Suprapubic skin (tissue), 4 donors: ENCODE measurements around the gene PRR15L. TPM values are rescaled to one million over a fixed set of nuclear protein-coding genes. Genes with fewer than 3 reads are reported as not detected.

Source experiments
- DNase-seq, 2 donors: peaks; one replicate each; pipeline ENCODE4 v3.0.0-alpha.2; 2019; ENCODE audit warnings: low spot score in 2 of 2
- H3K27ac ChIP-seq: fragments of 200-600 bp; sonication (generic); one replicate; pipeline ENCODE4 v1.5.1; 2019
- H3K27me3 ChIP-seq: fragments of 200-600 bp; sonication (generic); one replicate; pipeline ENCODE4 v1.5.1; 2019
- H3K36me3 ChIP-seq: fragments of 200-600 bp; sonication (generic); one replicate; pipeline ENCODE4 v1.5.1; 2019
- H3K4me1 ChIP-seq: fragments of 200-600 bp; sonication (generic); one replicate; pipeline ENCODE4 v1.5.1; 2019
- H3K4me3 ChIP-seq: fragments of 200-600 bp; sonication (generic); one replicate; pipeline ENCODE4 v1.5.1; 2019; ENCODE audit warnings: mild to moderate bottlenecking
- H3K9me3 ChIP-seq: fragments of 200-600 bp; sonication (generic); one replicate; pipeline ENCODE4 v1.5.1; 2019
- CTCF ChIP-seq, 2 donors: fragments of 200-600 bp in 1 of 2; fragments of 450-650 bp in 1 of 2; sonication (generic) in 1 of 2; IDR thresholded peaks; one replicate each; pipeline ENCODE4 v1.5.1; 2016 to 2019; ENCODE audit warnings: antibody characterized with exemption in 2 of 2, mild to moderate bottlenecking in 1 of 2, moderate library complexity in 1 of 2
- EP300 ChIP-seq: sonication (generic); formaldehyde crosslinking; IDR thresholded peaks from one replicate; pipeline ENCODE4 v1.6.1; 2017; ENCODE audit warnings: antibody characterized with exemption
- POLR2A ChIP-seq, 2 donors: fragments of 450-650 bp; IDR thresholded peaks; one replicate each; pipeline ENCODE4 v1.6.1; 2017; ENCODE audit warnings: antibody characterized with exemption in 2 of 2, mild to moderate bottlenecking in 2 of 2, moderate library complexity in 2 of 2
- POLR2AphosphoS5 ChIP-seq, 3 donors: sonication (generic); formaldehyde crosslinking; IDR thresholded peaks; one replicate each; pipeline ENCODE4 v1.6.1; 2017; ENCODE audit warnings: antibody characterized with exemption in 3 of 3
- WGBS: methylation state at CpG from one replicate; pipeline ENCODE4 v1.1.5; 2018; 5-methylcytosine and 5-hydroxymethylcytosine counted together
- total RNA-seq, 4 donors: library from RNA; depleted of rRNA; stranded (reverse); fragments of >200 nt; gene quantifications; one replicate each; pipeline ENCODE4 v1.1.0, GENCODE V29; 2016

PRR15L gene
- total RNA-seq, 4 donors from 2014 or later: 11.4 to 27.1 (median 21.8) TPM

- DNase-seq: no peak
- peak overlapping the region; percentile 15 for H3K27ac ChIP-seq
- H3K4me1 ChIP-seq: peaks cover 13% of the 10 kb centered on the region
- no peaks in the 10 kb centered on the region for H3K27me3 ChIP-seq
- H3K4me3 ChIP-seq: no peak overlapping the region
- 37% methylated on average over 14 of the region's 17 CpGs for WGBS
- no peaks in the 10 kb centered on the region for H3K9me3 ChIP-seq
- H3K36me3 ChIP-seq: peaks cover 10% of the 10 kb centered on the region
- no peak for TF ChIP-seq CTCF (IDR thresholded peaks at IDR 0.05)
Observed at GRCh38 chr17:47987240-47987835, 29.7 kb upstream of the PRR15L start.

- TF ChIP-seq POLR2AphosphoS5 (IDR thresholded peaks at IDR 0.05) (no peak), CTCF (IDR thresholded peaks at IDR 0.05) (no peak), POLR2A (IDR thresholded peaks at IDR 0.05) (no peak), EP300 (no peak)
- Histone ChIP-seq H3K36me3 (peaks cover 18% of the 10 kb centered on the region), H3K4me3 (no peak overlapping the region), H3K4me1 (peaks cover 13% of the 10 kb centered on the region), H3K27ac (no peak overlapping the region), H3K9me3 (no peaks in the 10 kb centered on the region), H3K27me3 (no peaks in the 10 kb centered on the region)
- WGBS: 72% methylated on average over 5 of the region's 5 CpGs
- no peak for DNase-seq
Observed at GRCh38 chr17:47986520-47986919, 28.8 kb upstream of the PRR15L start.

DNA sequence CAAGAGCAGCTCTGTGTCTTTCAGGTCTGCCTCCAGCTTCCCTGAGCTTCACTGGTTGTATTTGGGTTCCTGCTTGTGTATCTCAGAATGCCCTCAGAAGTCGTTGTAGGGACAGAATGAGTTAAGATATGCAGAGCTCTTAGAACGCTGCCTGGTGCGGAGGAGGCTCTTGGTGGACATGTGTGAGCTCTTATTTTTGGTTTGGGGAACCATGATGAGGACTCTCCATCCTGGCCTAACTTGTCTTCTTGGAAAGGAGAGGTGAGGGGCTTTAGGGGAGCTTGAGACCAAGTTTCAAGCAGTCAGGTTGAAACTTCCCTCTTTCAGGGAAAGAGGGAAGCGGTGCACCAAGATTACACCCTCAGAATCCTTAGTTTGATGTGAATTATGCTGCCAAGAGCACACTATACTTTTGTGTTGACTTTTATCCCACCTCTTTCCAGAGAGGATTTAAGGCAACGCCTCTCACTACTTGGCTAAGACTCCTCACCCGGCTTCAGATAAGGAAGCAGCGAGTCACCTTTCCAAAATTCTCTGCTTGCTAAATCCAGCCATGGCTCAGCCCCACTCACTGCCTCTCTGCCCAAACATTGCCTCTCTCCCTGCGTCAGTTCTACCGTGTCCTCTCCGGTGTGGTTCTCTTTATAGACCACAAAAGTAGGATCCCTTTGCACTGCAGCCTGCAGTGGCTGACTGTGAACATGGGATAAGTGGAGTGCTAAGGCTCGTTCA is 26.0 kb upstream of the PRR15L start:
- Histone ChIP-seq H3K9me3 (no peaks in the 10 kb centered on the region), H3K36me3 (peaks cover 47% of the 10 kb centered on the region), H3K27ac (no peak overlapping the region), H3K4me1 (peaks cover 13% of the 10 kb centered on the region), H3K27me3 (no peaks in the 10 kb centered on the region), H3K4me3 (no peak overlapping the region)
- TF ChIP-seq EP300 (no peak), CTCF (IDR thresholded peaks at IDR 0.05) (no peak), POLR2A (IDR thresholded peaks at IDR 0.05) (no peak), POLR2AphosphoS5 (IDR thresholded peaks at IDR 0.05) (no peak)
- 74% methylated on average over 11 of the region's 11 CpGs for WGBS
- no peak for DNase-seq

- Histone ChIP-seq H3K27me3 (no peaks in the 10 kb centered on the region), H3K36me3 (peaks cover 55% of the 10 kb centered on the region), H3K27ac (no peak overlapping the region), H3K4me3 (no peak overlapping the region), H3K4me1 (peaks cover 11% of the 10 kb centered on the region), H3K9me3 (no peaks in the 10 kb centered on the region)
- DNase-seq: no peak
- 81% methylated on average over 4 of the region's 9 CpGs for WGBS
- TF ChIP-seq EP300: no peak
- TF ChIP-seq POLR2AphosphoS5 (IDR thresholded peaks at IDR 0.05): no peak
- no peak for TF ChIP-seq CTCF (IDR thresholded peaks at IDR 0.05)
- TF ChIP-seq POLR2A (IDR thresholded peaks at IDR 0.05): no peak
Observed at GRCh38 chr17:47982645-47983390, 25.1 kb upstream of the PRR15L start.

DNA sequence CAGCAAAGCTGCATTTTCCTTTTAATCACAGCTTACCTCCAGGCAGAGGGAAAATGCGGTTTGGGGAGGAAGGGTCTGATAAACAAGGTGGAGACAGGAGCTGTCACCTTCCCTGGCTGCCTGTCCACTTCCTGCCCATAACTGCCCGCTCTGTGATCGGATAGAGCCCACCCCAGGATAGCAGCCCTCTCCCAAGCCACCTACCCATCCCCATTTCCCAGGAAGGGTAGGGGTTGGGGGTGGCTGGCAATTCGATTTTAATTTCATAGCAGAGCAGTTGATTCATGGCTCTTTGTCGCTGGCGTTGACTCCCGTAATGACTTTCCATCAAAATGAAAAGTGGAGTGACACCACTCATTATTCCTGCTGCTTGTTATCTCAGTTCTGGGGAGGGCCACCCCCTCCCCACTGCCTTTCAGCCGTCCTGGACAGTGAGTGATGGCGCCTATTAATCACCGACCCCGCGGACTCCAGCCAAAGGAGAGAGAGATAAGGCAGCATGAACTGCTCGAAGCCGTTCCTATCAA is 24.5 kb upstream of the PRR15L start:
- peaks cover 7% of the 10 kb centered on the region for H3K4me1 ChIP-seq
- peaks cover 62% of the 10 kb centered on the region for H3K36me3 ChIP-seq
- WGBS: 73% methylated on average over 13 of the region's 14 CpGs

More for the DNA sequence above, 24.5 kb upstream of the PRR15L start:
- no peaks in the 10 kb centered on the region for H3K27me3 ChIP-seq
- no peak for TF ChIP-seq EP300
- TF ChIP-seq POLR2A (IDR thresholded peaks at IDR 0.05): no peak
- TF ChIP-seq CTCF (IDR thresholded peaks at IDR 0.05): no peak
- TF ChIP-seq POLR2AphosphoS5 (IDR thresholded peaks at IDR 0.05): no peak
- no peak overlapping the region for H3K4me3 ChIP-seq
- H3K27ac ChIP-seq: no peak overlapping the region
- DNase-seq: no peak
- H3K9me3 ChIP-seq: no peaks in the 10 kb centered on the region
